Amygdala (tissue), 56 donors: ENCODE data around the gene ARL5C.
"Not testable (repeated sequence)": the region's sequence is repeated elsewhere in the genome, so short reads cannot be mapped to it uniquely, and the experiment has no call there.

Source experiments
- DNase-seq, 56 donors: peaks; one replicate each; lab custom pipeline; 2025; lab: John Stamatoyannopoulos, UW

ARL5C gene

DNA sequence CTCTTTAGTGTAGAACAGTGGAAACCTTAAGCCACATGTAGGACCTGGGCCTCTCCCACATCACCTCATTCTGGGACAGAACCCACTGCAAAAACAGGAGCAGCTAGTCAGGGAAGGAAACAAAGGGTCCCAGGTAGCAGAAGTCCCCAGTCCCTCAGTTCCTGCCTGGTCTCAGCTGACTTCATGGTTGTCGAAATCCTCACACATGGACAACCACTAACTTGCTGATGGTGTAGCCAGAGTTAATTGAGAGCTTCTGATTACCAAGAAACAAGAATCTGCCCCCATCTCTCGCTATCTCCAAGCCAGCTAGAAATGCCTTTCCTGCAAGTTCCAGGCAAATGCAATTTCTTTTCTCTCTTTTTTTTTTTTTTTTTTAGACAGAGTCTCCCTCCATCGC, 3.6 kb upstream of the ARL5C start:
- DNase-seq, result no peak

DNA sequence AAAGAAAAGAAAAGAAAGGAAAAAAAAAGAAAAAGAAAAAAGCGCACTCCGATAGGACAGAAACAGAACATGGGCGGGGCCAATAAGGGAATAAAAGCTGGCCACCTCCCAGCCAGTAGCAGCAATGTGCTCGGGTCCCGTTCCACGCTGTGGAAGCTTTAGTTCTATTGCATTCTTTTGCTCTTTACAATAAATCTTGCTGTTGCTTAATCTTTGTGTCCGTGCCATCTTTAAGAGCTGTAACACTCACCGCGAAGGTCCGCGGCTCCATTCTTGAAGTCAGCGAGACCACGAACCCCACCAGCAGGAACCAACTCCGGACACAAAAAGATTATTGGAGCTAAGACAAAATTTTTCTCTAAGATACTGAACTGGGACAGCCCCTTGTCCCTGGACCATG, 3.1 kb upstream of the ARL5C start:
- DNase-seq, result no peak

DNA sequence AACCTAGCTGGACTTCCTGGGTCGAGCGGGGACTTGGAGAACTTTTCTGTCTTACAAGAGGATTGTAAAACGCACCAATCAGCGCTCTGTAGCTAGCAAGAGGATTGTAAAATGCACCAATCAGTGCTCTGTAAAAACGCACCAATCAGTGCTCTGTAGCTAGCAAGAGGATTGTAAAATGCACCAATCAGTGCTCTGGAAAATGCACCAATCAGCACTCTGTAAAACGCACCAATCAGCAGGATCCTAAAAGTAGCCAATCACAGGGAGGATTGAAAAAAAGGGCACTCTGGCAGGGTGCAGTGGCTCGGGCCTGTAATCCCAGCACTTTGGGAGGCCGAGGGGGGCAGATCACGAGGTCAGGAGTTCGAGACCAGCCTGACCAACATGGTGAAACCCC, 2.5 kb upstream of the ARL5C start:
- not testable (repeated sequence) for DNase-seq

DNA sequence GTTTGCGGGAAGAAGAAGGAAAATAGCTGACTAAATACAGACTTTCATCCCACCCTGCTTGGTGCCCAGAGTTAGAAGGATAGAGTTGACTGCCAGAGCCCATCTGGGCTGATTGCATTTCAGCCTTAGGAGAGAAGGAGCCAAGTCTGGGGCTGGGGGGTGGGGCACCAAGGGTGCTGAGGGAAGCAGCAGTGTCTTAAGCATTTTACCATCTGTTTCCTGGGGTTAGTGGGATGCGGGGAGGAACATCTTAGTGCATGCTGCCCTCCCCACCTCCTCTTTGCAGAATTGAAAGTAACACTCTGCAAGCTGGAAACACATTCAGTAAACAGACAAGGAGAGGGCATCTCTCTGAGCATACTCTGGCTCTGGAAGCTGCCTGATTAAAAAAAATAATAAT, 1.5 kb upstream of the ARL5C start:
- DNase-seq, result peak in 17 of 56 donors; percentile 5 to 59 (median 25)

DNA sequence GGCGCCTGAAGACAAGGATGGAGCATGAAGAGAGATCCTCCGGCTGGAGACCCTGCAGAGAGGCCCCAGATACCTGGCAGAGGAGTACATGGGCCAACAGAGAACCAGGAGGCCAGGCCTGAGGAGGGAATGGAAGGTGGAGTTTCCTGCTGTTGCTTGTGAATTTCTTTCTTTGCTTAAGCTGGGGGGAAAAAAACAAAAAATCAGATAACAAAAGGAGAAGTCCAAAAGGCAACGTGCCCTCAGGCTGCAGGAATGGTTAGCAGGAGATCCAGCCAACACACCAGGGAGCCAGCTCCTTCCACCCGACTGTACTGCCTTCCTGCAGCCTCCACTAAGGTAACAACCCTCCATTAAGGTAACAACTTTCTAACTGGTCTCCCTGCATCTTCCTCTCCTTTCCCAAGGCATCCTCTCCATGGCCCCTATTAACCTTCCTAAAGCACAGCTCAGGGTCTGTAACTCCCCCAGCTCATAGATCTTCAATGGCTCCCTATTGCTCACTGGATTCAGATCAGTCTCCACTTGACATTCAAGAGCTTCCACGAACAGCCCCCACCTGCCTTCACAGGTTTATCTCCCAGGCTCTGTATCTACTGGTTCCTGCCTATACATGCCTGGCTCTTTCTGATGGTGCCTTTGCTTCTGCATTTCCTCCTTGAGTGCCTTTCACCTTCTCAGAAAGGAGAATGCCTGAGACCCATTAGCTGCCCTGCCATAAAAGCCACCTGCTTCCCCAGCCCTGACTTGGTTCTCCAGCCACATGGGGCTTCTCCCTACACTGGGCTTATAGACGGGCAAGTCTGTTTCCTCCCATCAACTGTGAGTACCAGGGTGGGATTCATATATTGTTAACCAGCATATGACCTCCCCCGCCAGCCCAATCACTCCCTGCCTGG, 725 bp upstream of the ARL5C start:
- no peak for DNase-seq

DNA sequence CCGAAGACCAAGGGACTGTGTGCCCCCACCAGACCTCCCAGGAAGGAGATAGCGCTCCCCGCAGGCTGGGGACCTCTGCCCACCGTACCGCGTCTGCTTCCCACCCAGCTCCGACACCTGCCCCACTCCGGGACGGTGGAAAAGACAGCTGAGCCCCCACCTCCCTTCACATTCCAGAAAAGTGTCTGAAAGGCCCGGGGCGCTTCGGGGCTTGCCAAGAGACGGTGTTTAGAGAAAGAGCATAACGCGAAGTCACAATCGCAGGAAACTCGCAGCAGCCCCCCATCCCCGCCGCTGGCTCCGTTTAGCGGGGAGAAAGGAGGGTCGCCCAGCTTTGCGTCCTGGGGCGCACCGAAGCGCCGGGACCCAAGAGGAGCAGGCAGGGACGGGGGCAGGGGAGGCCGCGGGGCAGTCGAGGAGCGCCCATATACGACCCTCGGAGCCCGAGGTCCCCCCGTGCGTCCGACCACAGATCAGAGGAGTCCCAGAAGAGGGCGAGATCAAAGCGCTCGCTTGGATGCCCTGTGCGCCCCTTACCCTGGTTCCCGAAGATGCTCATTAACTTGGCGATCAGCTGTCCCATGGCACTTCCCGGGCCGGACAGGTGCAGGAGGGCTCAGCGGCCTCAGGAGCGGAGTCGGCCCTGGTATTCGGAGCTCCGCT, 652 bp downstream of the ARL5C start:
- DNase-seq, result no peak

DNA sequence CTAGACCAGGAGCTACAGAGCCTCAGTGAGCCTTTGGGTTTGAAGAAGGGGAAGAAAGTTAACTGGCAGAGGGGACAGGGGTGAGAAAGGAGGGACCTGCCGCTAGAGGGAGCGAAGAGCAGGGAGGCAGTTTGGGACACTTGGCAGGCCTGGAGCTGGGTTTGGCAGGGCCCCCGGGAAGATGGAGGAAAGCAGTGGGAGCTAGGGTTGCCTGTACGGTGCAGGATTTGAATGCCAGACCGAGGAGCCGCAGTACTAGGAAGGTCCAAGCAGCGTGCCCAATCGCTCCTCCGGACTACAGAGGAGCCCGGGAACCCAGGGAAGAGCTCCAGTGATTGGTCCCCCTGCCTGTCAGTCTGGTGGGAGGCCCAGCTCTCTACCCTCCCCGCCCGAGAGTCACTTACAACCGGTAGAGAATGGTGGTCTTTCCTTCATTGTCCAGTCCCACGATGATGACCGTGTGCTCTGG, 1.3 kb downstream of the ARL5C start:
- peak in 48 of 56 donors; percentile 15 to 88 (median 55) for DNase-seq

DNA sequence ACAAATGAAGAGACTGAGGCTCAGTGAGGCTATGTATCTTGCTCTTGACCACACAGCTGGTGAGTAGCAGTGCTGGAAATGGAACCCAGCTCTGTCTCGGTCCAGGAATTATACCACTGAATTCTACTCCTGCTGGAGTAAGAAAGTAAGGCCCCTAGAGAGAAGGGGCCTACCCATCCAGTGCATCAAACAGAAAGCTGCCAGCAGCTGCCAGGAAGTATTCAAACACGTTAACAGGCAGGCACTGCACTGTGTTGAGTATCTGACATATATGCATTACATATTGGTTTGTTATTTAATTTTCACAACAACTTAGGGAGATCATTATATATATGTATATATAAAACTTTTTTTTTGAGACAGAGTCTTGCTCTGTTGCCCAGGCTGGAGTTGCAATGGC, 4.0 kb downstream of the ARL5C start:
- DNase-seq, result no peak

DNA sequence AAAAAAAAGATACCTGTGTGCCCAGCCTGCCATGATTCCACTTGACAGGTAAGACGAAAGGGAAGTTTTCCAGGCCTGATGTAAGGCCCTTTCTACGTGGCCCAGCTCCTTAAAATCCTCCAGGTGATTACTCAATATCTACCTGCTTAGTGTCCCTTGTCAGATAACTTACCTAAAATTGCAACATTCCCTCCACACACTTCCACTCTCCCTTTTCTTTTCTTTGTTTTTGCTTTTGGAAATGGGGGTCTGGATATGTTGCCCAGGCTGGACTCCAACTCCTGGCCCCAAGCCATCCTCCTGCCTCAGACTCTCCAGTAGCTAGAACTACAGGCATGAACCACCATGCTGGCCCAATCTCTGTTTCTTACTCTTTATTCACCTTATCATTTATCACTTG, 7.3 kb downstream of the ARL5C start:
- no peak for DNase-seq

DNA sequence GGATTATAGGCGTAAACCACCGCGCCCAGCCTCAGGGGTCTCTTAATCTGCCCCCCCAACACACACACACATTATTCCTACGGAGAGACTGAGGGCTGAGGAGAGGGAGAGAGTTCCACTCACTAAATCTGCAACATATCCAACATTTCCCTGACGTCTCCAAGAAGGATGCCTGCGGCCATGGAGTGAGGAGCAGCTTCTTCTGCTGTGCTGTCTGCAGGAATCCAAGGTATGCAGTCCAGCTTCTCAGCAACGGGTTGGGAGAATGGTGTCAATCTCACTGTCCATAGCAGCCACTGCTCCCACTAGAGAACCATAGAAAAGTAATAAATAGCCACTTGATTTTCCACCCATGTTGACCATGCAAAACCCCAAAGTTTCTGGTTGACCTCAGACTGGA, 9.5 kb downstream of the ARL5C start:
- no peak for DNase-seq

DNA sequence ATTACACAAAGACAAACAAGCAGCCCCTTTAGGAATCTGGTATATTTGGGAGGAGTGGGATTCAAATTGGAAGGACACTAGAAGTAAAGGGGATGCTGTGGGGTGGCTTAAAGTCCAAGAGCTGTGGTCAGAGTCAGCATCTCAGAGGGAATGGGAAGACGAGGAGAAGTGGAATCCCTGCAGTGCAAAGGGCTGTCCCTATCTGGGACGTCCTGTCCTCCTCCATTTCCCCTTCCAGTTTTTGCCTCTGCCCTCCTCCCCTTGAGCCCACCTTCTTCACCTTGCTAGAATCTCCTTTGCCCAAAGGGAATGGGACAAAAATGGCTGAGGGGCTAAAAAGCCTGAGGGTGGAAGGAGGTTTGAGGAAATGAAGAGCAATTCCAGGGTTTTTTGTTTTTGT, 10.3 kb downstream of the ARL5C start:
- no peak for DNase-seq

DNA sequence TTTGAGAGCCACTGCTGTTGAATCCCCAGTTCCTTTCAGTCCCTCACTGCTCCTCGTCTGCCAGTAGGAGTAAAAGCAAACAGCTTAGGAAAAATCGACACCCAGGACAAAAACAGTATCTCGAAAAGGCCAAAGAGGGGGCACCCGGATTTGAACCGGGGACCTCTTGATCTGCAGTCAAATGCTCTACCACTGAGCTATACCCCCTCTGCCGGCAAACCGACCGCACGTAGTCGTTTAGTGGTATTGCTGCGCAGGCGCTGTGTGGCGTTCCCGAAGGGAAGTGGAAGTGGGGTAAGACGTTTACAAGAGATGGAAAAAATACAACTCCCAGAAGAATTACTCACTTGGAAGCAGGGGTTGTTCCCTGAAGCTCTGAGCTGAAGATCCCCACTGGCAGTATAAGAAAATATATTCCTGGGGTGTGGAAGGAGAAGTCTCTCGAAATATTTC, 12.3 kb downstream of the ARL5C start:
- DNase-seq, result peak; percentile 49 to 95 (median 85)

DNA sequence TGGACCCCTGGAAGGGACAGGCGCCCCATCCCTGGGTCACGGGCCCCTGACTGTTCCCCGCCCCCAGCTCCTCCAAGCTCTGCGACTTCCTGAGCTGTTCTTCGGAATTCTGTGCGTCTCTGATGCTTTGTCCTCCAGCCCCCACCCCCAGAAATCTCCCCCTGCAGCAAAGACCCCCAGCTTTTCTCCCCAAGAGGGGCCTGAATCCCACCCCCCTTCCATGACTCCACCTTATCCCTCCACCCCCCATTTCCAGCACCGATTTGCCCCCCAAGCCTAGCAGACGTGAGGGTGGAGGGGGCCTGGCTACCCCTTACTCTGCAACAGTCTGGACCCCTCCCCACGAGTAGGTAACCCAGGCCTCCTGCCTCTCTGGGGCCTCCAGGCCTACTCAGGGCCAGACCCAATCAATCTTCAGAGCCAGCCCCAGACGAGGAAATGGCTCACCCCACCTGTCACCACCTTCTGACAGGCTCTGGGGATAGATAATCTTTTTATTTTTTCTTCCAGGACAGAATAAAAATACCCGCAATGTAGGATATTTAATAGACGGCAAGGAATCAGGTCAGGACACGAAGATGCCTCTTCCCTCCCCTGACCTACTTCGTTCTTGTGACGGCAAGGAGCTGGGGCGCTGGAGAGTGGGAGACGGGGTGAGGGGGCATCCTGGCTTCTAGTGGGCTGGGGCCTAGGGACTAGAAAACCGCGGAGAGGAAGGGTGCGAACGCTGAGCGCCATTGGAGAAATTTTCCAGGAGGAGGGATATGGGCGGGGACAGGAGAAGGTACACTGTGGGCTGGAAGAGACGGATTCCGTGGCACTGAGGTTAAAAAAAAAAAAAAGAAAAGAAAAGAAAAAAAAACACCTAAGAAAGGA, 13.8 kb downstream of the ARL5C start:
- DNase-seq, result no peak

DNA sequence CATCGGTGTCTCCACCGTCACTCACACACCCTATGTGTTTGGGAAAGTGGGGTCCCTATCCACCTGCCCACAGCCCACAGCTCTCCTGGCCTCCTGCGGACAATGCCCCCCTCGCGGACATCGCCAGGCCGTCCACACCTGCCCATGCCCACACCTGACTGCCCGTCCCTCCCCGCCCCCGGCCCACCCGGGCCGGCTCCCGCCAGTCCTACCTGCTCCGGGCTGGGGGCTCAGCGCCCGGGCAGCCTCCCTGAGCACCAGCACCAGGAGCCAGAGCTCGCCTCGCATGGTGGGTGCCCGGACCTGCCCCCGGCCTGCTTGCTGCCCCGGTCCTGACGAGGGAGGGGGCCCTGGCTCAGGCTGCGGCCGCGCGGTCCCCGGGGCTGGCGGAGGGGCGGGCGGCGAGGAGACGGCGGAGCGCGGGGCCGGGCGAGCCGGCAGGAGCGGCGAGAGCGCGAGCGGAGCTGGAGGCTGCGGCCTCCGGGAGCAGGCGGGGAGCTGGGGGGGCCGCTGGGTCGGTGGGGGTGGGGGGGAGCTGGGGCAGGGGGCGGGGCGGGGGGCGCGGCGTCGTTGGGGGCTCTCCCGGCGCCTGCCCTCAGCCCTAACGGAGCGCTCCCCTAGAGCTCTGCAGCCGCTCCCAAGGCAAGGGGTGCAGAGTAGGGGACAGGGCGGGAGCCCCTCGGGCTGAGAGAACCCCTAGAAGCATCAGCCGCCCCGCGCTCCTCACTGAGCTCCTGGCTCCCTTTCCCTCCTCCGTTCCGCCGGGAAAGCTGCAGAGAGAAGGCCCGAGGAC, 14.6 kb downstream of the ARL5C start, which contains the start of gene PLXDC1:
Gene PLXDC1 (minus strand): TSS at position 488 of the 793 bp plus-strand sequence. CDS start 200 bp downstream, at position 288.
- DNase-seq, result peak in 1 of 56 donors; percentile 34

DNA sequence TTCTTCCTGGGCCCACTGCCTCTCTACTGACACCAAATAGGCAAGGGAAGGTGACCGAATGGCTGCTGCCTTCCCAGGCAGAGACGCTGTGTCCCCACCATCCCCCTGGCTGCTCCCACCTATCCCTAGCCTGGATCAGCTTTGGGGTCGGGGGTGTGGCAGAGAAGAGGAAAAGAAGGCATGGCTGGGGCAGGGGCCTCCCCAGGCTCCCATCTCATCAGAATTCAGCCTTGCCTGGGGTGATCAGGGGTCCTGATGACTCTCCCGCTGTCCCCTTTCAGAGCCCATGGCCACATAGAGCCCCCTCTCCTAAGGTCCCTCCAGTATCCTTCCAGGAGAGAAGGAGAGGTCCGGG, 15.2 kb downstream of the ARL5C start:
- DNase-seq, result no peak

DNA sequence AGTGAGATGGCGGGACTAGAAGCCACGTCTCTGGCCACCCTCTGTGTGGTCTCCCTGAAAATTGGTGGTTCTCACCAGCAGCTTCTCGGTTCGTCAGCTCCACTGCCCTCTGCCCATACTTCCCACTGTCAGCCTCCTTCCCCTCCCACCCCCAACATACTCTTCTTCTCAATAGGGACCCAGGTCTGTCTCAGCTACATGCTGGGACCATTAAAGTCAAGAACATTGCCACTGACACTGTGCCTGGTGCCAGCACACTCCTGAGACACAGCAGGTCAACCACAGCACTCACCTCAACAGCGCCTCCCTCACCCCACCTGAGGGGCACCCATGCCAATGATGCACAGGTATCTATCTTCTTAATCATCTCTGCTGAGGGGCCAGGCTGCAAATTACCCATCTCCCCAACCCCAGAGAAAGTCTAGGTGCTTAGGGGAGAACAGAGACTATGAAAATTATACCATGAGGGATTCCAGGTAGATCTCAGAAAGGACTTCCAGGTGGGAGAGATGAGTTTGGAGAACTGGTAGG, 15.8 kb downstream of the ARL5C start:
- DNase-seq, result no peak

DNA sequence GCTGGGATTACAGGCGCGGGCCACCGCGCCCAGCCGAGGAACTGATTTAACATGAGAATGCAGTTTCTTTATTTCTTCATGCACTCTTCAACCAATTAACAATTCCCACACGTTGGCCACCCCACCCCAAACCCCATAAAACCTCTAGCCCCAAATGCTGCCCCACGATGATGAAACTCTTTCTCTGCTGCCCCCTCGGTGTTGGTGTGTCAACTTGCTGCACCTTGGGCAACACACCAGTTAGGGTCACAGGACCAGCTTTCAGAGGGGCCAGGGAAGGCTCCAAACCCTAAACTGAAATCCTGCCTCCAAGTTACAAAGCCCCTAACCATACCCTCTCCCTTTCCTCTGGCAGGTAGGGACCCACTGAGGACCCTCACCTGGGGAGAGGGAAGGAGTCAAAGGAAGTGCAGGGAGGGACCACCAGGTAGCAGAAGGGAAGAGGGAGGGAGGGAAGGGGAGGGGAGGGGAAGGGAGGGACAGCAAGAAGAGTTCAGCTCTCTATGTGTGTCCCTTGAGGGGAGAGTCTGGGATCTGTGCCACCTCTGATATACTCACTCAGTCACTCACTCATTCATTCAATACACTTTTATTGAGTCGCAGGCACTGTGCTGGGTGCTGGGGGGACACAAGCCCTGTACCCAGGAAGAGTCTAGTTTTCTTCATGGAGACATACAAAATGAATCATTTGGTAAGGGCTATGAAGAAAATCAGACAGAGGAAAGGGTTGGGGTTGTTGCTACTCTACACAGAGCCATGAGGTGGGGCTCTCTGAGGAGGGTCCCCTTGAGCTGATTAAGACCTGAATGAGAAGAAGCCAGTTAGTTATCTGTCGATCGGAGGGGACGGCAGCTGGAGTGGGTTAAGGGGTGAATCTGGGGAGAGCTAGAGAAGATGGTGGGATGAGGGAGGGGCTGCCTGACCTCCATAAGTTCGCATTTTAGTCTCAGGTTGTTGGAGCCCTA, 18.5 kb downstream of the ARL5C start:
- no peak for DNase-seq

DNA sequence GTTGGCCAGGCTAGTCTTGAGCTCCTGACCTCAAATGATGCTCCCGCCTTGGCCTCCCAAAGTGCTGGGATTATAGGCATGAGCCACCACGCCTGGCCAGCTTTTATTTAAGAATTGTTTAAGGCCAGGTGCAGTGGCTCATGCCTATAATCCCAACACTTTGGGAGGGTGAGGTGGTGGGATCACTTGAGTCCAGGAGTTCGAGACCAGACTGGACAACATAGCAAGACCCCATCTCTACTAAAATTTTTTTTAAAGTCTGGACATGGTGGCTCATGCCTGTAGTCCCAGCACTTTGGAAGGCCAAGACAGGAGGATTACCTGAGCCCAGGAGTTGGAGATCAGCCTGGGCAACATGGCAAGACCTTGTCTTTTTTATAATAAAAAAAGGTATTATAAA, 19.7 kb downstream of the ARL5C start:
- DNase-seq, result no peak
